ENCODE data around the gene PRPF38B.
"Not testable (repeated sequence)": the region's sequence is repeated elsewhere in the genome, so short reads cannot be mapped to it uniquely, and the experiment has no call there.

Gene PRPF38B

GRCh38 chr1:108665067-108665466 lies 27.0 kb upstream of the PRPF38B start:
- no peak overlapping the region for H3K4me3 ChIP-seq
- H3K9me3 ChIP-seq = no peaks in the 10 kb centered on the region
- no peaks in the 10 kb centered on the region for H3K27me3 ChIP-seq (ENCODE audit: low read depth)
- no peak for DNase-seq (ENCODE audit: low spot score in 2 of 2)
- no peaks in the 10 kb centered on the region for H3K36me3 ChIP-seq (replicated peaks)
- in situ Hi-C loops (cut with MboI; ENCODE audit: low sequenced_read_pairs) = no loop called here
- H3K4me1 ChIP-seq = no peaks in the 10 kb centered on the region

- DNase-seq (ENCODE audit: low spot score in 2 of 2) = no peak
- in situ Hi-C loops (cut with MboI; ENCODE audit: low sequenced_read_pairs) = no loop called here
- H3K36me3 ChIP-seq (replicated peaks) = no peaks in the 10 kb centered on the region
Observed at GRCh38 chr1:108665771-108666170, 26.3 kb upstream of the PRPF38B start.

GRCh38 chr1:108667422-108667821 lies 24.7 kb upstream of the PRPF38B start:
- H3K27me3 ChIP-seq (ENCODE audit: low read depth); H3K36me3 ChIP-seq (replicated peaks); DNase-seq (ENCODE audit: low spot score in 2 of 2); H3K9me3 ChIP-seq; in situ Hi-C loops (cut with MboI; ENCODE audit: low sequenced_read_pairs); H3K4me3 ChIP-seq; H3K4me1 ChIP-seq: not testable (repeated sequence)

More at GRCh38 chr1:108665771-108666170, 26.3 kb upstream of the PRPF38B start:
- Histone ChIP-seq H3K4me3 (no peak overlapping the region), H3K4me1 (no peaks in the 10 kb centered on the region), H3K27me3 (ENCODE audit: low read depth) (no peaks in the 10 kb centered on the region), H3K9me3 (no peaks in the 10 kb centered on the region)

GRCh38 chr1:108668777-108669176 lies 23.3 kb upstream of the PRPF38B start:
- in situ Hi-C loops (cut with MboI; ENCODE audit: low sequenced_read_pairs) = no loop called here
- no peaks in the 10 kb centered on the region for H3K36me3 ChIP-seq (replicated peaks)
- no peaks in the 10 kb centered on the region for H3K4me1 ChIP-seq
- no peak for DNase-seq (ENCODE audit: low spot score in 2 of 2)
- no peaks in the 10 kb centered on the region for H3K27me3 ChIP-seq (ENCODE audit: low read depth)
- H3K9me3 ChIP-seq = no peaks in the 10 kb centered on the region
- H3K4me3 ChIP-seq = no peak overlapping the region

- no peaks in the 10 kb centered on the region for H3K27me3 ChIP-seq (ENCODE audit: low read depth)
- H3K4me1 ChIP-seq = no peaks in the 10 kb centered on the region
- no peaks in the 10 kb centered on the region for H3K9me3 ChIP-seq
- no peak for DNase-seq (ENCODE audit: low spot score in 2 of 2)
- H3K4me3 ChIP-seq = no peak overlapping the region
- H3K36me3 ChIP-seq (replicated peaks) = no peaks in the 10 kb centered on the region
- in situ Hi-C loops (cut with MboI; ENCODE audit: low sequenced_read_pairs) = no loop called here
Observed at GRCh38 chr1:108669679-108670078, 22.4 kb upstream of the PRPF38B start.

- H3K27me3 ChIP-seq (ENCODE audit: low read depth) = no peaks in the 10 kb centered on the region
- H3K4me3 ChIP-seq = no peak overlapping the region
- no peaks in the 10 kb centered on the region for H3K36me3 ChIP-seq (replicated peaks)
- H3K9me3 ChIP-seq = no peaks in the 10 kb centered on the region
- in situ Hi-C loops (cut with MboI; ENCODE audit: low sequenced_read_pairs) = no loop called here
- no peak for DNase-seq (ENCODE audit: low spot score in 2 of 2)
- H3K4me1 ChIP-seq = no peaks in the 10 kb centered on the region
Observed at GRCh38 chr1:108670131-108670773, 21.9 kb upstream of the PRPF38B start.

GRCh38 chr1:108671143-108671542 lies 21.0 kb upstream of the PRPF38B start:
- Histone ChIP-seq H3K36me3 (replicated peaks) (no peaks in the 10 kb centered on the region), H3K4me1 (no peaks in the 10 kb centered on the region), H3K27me3 (ENCODE audit: low read depth) (no peaks in the 10 kb centered on the region), H3K9me3 (no peaks in the 10 kb centered on the region), H3K4me3 (no peak overlapping the region)
- DNase-seq (ENCODE audit: low spot score in 2 of 2) = no peak
- in situ Hi-C loops (cut with MboI; ENCODE audit: low sequenced_read_pairs) = no loop called here

- H3K36me3 ChIP-seq (replicated peaks) = no peaks in the 10 kb centered on the region
- H3K9me3 ChIP-seq = no peaks in the 10 kb centered on the region
- H3K27me3 ChIP-seq (ENCODE audit: low read depth) = no peaks in the 10 kb centered on the region
- in situ Hi-C loops (cut with MboI; ENCODE audit: low sequenced_read_pairs) = no loop called here
- DNase-seq (ENCODE audit: low spot score in 2 of 2) = no peak
- H3K4me3 ChIP-seq = no peak overlapping the region
- no peaks in the 10 kb centered on the region for H3K4me1 ChIP-seq
Observed at GRCh38 chr1:108678706-108679105, 13.4 kb upstream of the PRPF38B start.

GRCh38 chr1:108679586-108680213 lies 12.4 kb upstream of the PRPF38B start:
- no peak overlapping the region for H3K4me3 ChIP-seq
- no peaks in the 10 kb centered on the region for H3K9me3 ChIP-seq
- no peaks in the 10 kb centered on the region for H3K4me1 ChIP-seq
- no peaks in the 10 kb centered on the region for H3K27me3 ChIP-seq (ENCODE audit: low read depth)
- no peaks in the 10 kb centered on the region for H3K36me3 ChIP-seq (replicated peaks)
- no peak for DNase-seq (ENCODE audit: low spot score in 2 of 2)
- in situ Hi-C loops (cut with MboI; ENCODE audit: low sequenced_read_pairs) = no loop called here

- H3K4me1 ChIP-seq; H3K4me3 ChIP-seq; H3K27me3 ChIP-seq (ENCODE audit: low read depth); H3K36me3 ChIP-seq (replicated peaks); DNase-seq (ENCODE audit: low spot score in 2 of 2); H3K9me3 ChIP-seq; in situ Hi-C loops (cut with MboI; ENCODE audit: low sequenced_read_pairs): not testable (repeated sequence)
Observed at GRCh38 chr1:108681701-108682100, 10.4 kb upstream of the PRPF38B start.

GRCh38 chr1:108685529-108685928 lies 6.6 kb upstream of the PRPF38B start:
- DNase-seq (ENCODE audit: low spot score in 2 of 2) = no peak
- H3K4me1 ChIP-seq = no peaks in the 10 kb centered on the region
- H3K4me3 ChIP-seq = no peak overlapping the region
- no peaks in the 10 kb centered on the region for H3K36me3 ChIP-seq (replicated peaks)
- no peaks in the 10 kb centered on the region for H3K9me3 ChIP-seq
- in situ Hi-C loops (cut with MboI; ENCODE audit: low sequenced_read_pairs) = no loop called here
- H3K27me3 ChIP-seq (ENCODE audit: low read depth) = 0 out of 2 replicates have a peak, but pooled peaks cover 3% of the 10 kb centered on the region

- Histone ChIP-seq H3K4me3 (no peak overlapping the region), H3K36me3 (replicated peaks) (no peaks in the 10 kb centered on the region), H3K9me3 (no peaks in the 10 kb centered on the region), H3K4me1 (peaks cover 8% of the 10 kb centered on the region), H3K27me3 (ENCODE audit: low read depth) (0 out of 2 replicates have a peak, but pooled peaks cover 3% of the 10 kb centered on the region)
- in situ Hi-C loops (cut with MboI; ENCODE audit: low sequenced_read_pairs) = no loop called here
- no peak for DNase-seq (ENCODE audit: low spot score in 2 of 2)
Observed at GRCh38 chr1:108686614-108687313, 5.3 kb upstream of the PRPF38B start.

- DNase-seq (ENCODE audit: low spot score in 2 of 2) = no peak
Observed at GRCh38 chr1:108691128-108691941, 775 bp upstream of the PRPF38B start.

More at GRCh38 chr1:108691128-108691941, 775 bp upstream of the PRPF38B start:
- Histone ChIP-seq H3K4me3 (peak overlapping the region; percentile 92), H3K9me3 (no peaks in the 10 kb centered on the region), H3K36me3 (replicated peaks) (peaks cover 17% of the 10 kb centered on the region), H3K27me3 (ENCODE audit: low read depth) (no peaks in the 10 kb centered on the region), H3K4me1 (peaks cover 19% of the 10 kb centered on the region)
- in situ Hi-C loops (cut with MboI; ENCODE audit: low sequenced_read_pairs) = no loop called here

Measured in HAP-1 (cell line).